ENCODE results near the gene SLC22A31.
A peak's percentile ranks its signal among the peaks of the same experiment; 100 is the strongest.

SLC22A31 gene

DNA sequence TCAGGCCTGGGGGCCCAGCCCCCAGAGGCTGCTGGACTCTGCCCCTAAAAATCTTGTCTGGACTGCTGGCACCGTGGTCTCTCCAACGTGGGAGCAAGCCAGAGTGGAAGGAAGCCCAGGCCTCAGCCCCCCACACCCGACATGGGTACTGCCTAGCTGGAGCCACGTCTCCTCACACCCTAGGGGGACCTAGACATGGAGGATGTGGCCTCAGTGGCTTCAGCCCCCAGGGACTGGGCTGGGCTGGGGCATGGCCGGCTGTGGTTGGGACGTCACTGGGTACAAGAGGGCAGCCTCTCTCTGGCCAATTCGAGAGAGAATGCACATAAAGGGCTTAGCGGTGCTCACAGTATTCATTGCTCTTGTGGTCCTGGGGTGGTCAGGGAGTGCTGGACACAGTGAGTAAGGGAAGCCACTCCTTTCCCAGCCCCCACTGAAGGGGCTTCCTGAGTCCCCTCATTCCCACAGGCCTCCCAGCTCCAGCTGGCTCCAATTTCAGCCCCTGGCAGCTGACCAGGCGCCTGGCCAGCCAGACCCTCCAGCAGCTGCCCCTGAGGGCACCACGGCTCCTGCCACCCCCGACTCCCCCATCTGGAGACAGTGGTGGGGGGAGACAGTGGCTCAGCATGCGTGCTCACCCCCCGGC, 27.7 kb downstream of the SLC22A31 start:
- TF ChIP-seq, protein P1, sequence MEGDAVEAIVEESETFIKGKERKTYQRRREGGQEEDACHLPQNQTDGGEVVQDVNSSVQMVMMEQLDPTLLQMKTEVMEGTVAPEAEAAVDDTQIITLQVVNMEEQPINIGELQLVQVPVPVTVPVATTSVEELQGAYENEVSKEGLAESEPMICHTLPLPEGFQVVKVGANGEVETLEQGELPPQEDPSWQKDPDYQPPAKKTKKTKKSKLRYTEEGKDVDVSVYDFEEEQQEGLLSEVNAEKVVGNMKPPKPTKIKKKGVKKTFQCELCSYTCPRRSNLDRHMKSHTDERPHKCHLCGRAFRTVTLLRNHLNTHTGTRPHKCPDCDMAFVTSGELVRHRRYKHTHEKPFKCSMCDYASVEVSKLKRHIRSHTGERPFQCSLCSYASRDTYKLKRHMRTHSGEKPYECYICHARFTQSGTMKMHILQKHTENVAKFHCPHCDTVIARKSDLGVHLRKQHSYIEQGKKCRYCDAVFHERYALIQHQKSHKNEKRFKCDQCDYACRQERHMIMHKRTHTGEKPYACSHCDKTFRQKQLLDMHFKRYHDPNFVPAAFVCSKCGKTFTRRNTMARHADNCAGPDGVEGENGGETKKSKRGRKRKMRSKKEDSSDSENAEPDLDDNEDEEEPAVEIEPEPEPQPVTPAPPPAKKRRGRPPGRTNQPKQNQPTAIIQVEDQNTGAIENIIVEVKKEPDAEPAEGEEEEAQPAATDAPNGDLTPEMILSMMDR (IDR thresholded peaks at IDR 0.05; ENCODE audit: control insufficient read depth, insufficient read depth, low read depth, low read length, missing control alignments) = no peak
- H3K4me3 ChIP-seq (ENCODE audit: control insufficient read depth, low read depth, low read length) = no peak overlapping the region
- DNase-seq (ENCODE audit: low read depth) = no peak

- TF ChIP-seq, protein P1 (IDR thresholded peaks at IDR 0.05; ENCODE audit: control insufficient read depth, insufficient read depth, low read depth, low read length, missing control alignments) = no peak
Measured at GRCh38 chr16:89172171-89172527, 28.2 kb downstream of the SLC22A31 start.

GRCh38 chr16:89171216-89172170, 28.8 kb downstream of the SLC22A31 start, which contains the start of gene CDH15:
Gene CDH15 (plus strand): TSS chr16:89171748. CDS start chr16:89171832, 84 bp downstream.
- peak; percentile 8 for DNase-seq (ENCODE audit: low read depth)
- H3K4me3 ChIP-seq (ENCODE audit: control insufficient read depth, low read depth, low read length) = no peak within 1 kb of the TSS
- TF ChIP-seq, protein P1 (IDR thresholded peaks at IDR 0.05; ENCODE audit: control insufficient read depth, insufficient read depth, low read depth, low read length, missing control alignments) = no peak

More at GRCh38 chr16:89172171-89172527, 28.2 kb downstream of the SLC22A31 start:
- H3K4me3 ChIP-seq (ENCODE audit: control insufficient read depth, low read depth, low read length) = no peak overlapping the region
- DNase-seq (ENCODE audit: low read depth) = no peak

GRCh38 chr16:89170346-89171215, 29.8 kb downstream of the SLC22A31 start:
- TF ChIP-seq, protein P1 (IDR thresholded peaks at IDR 0.05; ENCODE audit: control insufficient read depth, insufficient read depth, low read depth, low read length, missing control alignments) = no peak
- H3K4me3 ChIP-seq (ENCODE audit: control insufficient read depth, low read depth, low read length) = no peak overlapping the region
- DNase-seq (ENCODE audit: low read depth) = no peak

GRCh38 chr16:89169778-89170177, 30.6 kb downstream of the SLC22A31 start:
- DNase-seq (ENCODE audit: low read depth) = no peak
- TF ChIP-seq, protein P1 (IDR thresholded peaks at IDR 0.05; ENCODE audit: control insufficient read depth, insufficient read depth, low read depth, low read length, missing control alignments) = no peak
- H3K4me3 ChIP-seq (ENCODE audit: control insufficient read depth, low read depth, low read length) = no peak overlapping the region

All from AG09309 (cell line).